LNCaP clone FGC (cell line): ENCODE measurements around the gene FDCSP.
A peak's percentile ranks its signal among the peaks of the same experiment; 100 is the strongest.

Experiments used
- DNase-seq: peaks from one replicate; pipeline ENCODE4 v3.0.0-alpha.2; 2011; ENCODE audit warnings: low read depth
- H3K4me3 ChIP-seq: 2 replicates; pipeline ENCODE4 v1.5.1; 2011; ENCODE audit warnings: mild to moderate bottlenecking, low read depth, low read length, control low read depth
- TF ChIP-seq, protein P1 (sequence below): IDR thresholded peaks from 2 replicates; pipeline ENCODE4 v1.5.1; 2012; ENCODE audit warnings: mild to moderate bottlenecking; ENCODE audit not compliant: control insufficient read depth, insufficient read depth; ENCODE audit errors: extremely low read depth

Gene FDCSP

DNA sequence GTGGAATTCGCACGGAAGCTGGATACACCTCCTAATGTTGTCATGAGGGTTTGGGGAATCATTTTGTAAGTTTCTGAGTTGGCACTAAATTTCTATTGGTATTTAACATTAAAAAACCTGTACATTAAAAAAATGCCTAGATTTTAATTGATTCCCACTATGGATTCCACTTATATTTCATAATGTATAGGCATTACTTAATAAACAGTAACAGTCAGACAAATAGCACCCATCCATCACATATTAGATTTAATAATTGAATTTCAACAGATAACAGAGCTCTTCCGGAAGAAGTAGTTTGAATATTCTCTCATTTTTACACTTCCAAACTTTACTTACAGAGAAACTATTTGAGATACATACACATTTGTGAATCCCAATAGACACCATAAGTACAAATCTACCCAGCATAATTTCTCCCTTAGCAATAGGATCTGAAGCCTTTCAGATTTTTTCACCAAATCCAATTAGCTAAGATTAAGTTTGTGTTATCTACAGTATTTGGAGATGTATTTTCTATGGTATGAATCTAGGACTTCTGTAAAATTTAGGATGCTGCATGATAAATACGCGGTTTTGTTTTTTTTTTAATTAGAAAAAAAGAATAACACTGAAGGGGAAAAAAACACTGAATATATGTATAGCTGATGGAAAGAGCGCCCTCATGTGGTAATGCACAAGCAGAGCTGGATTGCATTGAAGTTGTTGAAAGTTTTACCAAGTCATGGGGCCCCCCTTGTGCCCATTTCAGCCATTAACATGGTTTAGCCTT, 42.6 kb upstream of the FDCSP start:
- DNase-seq = no peak
- no peak overlapping the region for H3K4me3 ChIP-seq
- TF ChIP-seq, protein P1, sequence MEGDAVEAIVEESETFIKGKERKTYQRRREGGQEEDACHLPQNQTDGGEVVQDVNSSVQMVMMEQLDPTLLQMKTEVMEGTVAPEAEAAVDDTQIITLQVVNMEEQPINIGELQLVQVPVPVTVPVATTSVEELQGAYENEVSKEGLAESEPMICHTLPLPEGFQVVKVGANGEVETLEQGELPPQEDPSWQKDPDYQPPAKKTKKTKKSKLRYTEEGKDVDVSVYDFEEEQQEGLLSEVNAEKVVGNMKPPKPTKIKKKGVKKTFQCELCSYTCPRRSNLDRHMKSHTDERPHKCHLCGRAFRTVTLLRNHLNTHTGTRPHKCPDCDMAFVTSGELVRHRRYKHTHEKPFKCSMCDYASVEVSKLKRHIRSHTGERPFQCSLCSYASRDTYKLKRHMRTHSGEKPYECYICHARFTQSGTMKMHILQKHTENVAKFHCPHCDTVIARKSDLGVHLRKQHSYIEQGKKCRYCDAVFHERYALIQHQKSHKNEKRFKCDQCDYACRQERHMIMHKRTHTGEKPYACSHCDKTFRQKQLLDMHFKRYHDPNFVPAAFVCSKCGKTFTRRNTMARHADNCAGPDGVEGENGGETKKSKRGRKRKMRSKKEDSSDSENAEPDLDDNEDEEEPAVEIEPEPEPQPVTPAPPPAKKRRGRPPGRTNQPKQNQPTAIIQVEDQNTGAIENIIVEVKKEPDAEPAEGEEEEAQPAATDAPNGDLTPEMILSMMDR = peak; percentile 74

DNA sequence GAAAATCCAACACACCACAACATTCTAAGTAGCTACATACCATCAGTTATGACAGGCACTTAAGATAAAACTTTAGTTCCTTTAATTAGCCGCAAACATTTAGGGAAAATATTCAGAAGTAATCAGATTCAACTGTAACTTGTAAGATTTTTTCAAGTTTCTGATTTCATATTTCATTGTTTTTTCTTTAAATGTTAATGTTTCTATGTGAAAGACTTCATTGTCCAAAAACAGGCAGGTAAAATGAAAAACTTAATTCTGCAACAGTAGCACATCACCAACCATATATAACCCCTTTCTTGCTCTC, 42.0 kb upstream of the FDCSP start:
- DNase-seq = no peak

DNA sequence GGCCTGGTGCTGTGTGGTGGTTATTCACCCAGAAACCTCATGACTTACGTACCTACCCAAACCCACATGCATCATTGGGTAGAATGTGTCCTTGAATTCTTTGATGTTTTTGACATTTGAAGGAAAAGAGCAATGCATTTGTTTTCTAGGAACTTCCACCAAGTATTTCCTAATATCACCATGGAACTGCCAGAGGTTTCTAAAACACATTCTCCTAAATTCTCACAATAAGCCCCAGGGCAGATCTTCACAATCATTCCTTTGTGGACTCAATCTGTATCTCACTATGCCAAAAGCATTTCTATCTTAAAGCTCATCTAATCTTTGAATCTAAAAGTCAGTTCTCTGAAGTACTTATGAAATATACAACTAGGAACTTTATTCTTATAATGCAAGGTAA, 38.7 kb upstream of the FDCSP start:
- no peak for DNase-seq
- H3K4me3 ChIP-seq = no peak overlapping the region
- TF ChIP-seq, protein P1 = no peak

More for the DNA sequence above, 42.0 kb upstream of the FDCSP start:
- TF ChIP-seq, protein P1 = no peak
- H3K4me3 ChIP-seq = no peak overlapping the region

DNA sequence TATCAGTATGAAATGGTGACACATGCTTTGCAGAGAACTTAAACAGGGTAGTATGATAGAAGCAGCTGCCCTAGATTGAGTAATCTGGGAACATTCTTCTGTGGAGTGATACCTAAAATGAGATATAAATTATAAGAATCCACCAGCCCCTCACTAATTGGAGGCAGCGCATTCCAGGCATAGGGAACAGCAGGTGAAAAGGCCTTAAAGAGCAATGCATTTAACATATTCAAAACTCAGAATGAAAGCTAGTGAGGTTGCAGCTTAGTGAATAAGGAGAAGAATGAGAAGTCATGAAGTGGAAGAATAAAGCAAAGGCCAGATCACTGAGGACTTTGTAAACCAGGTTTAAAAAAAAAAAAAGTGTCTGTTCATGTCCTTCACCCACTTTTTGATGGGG, 35.3 kb upstream of the FDCSP start:
- TF ChIP-seq, protein P1 = no peak
- no peak for DNase-seq
- no peak overlapping the region for H3K4me3 ChIP-seq

DNA sequence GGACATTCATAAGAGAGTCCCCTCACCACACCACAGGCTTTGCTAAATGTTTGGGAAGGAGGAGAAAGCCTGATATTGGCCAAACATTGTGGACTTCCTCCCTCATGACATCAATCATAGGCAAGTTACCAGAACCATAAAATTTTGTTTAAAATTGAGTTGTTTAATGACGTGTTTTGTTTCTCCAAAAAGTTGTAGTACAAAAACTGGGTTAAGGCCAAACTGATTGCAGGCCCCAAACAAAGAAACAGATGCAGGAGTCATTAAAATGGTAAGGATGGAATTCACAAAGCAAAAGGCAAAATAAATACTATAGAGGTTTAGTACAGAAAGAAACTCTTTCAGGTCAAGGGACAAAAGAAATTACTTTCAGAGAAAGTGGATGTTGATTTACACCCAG, 34.3 kb upstream of the FDCSP start:
- no peak for DNase-seq
- no peak overlapping the region for H3K4me3 ChIP-seq
- TF ChIP-seq, protein P1 = no peak

DNA sequence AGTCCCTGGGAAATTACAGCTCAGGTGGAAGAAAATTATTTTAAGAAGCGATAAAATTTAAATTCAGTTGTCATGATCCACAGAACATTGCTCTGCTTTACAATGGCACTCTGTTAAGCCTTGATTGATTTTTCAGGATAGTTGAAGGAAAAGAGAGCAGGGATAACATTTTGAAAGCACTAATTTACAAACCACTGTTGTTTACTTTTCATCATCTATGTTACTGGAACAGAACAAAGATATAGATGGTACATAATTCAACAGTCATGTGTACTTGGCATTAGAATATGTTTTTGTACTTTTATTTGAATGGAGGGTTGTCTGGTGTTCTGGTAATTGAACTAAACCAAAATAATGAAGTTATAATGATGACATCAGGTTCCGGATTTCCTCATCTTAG, 33.0 kb upstream of the FDCSP start:
- no peak overlapping the region for H3K4me3 ChIP-seq
- TF ChIP-seq, protein P1 = no peak
- no peak for DNase-seq

DNA sequence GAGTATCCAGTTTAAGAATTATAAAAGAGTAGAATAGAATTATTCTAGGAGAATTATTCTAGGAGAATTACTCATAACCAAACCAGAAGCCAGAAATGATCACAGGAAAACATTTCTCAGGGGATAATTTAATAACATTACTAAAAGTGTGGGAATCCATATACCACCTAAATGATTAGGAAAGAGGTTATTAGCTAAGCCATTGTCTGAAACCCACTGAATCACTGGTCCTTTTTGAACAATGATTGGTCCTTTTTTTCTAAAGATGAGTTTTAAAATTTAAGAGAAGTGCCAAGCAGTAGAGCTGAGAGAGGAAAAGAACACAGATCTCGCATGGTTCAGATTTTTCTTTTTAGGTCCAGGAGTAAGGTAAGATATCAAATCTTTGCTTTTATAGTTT, 30.5 kb upstream of the FDCSP start, which contains the start of gene ODAM:
Gene ODAM, plus strand, starts transcription at position 301 of the 400 bp plus-strand sequence. CDS start 819 bp downstream, outside the sequence.
- no peak within 1 kb of the TSS for H3K4me3 ChIP-seq
- DNase-seq = no peak
- TF ChIP-seq, protein P1 = no peak
